SK-N-MC (cell line): ENCODE data around the gene PPEF2.

Source experiments
- EZH2 ChIP-seq: fragments of 200-600 bp; sonication (generic); IDR thresholded peaks from one replicate; pipeline ENCODE4 v1.6.1; 2017; ENCODE audit warnings: antibody characterized with exemption
- FOXP2 ChIP-seq: optimal IDR thresholded peaks from 2 replicates; pipeline ENCODE3; 2011; ENCODE audit warnings: mild to moderate bottlenecking, moderate library complexity; ENCODE audit not compliant: insufficient read depth; ENCODE audit errors: extremely low read length, control extremely low read depth
- POLR2AphosphoS5 ChIP-seq: IDR thresholded peaks from 2 replicates; pipeline ENCODE4 v1.6.1; 2012; ENCODE audit warnings: mild to moderate bottlenecking, low read depth, low read length, borderline replicate concordance

- TF ChIP-seq POLR2AphosphoS5: no peak
- no peak for TF ChIP-seq FOXP2
- TF ChIP-seq EZH2: no peak
These were observed 35.1 kb downstream of the PPEF2 start for GRCh38 chr4:75867130-75867529.
